HG03354 (cell line): ENCODE data around the gene CNNM4.

Experiments
- ATAC-seq: cut with Tn5 transposase; IDR thresholded peaks from one replicate; pipeline ENCODE4 v1.9.1; 2021; ENCODE audit warnings: mild to moderate bottlenecking; ENCODE audit not compliant: unreplicated experiment, poor library complexity, severe bottlenecking

The CNNM4 gene

GRCh38 chr2:96756788-96757476 lies 3.8 kb upstream of the CNNM4 start:
- ATAC-seq: no peak

- no peak for ATAC-seq
Observed at GRCh38 chr2:96757477-96757860, 3.2 kb upstream of the CNNM4 start.

GRCh38 chr2:96758987-96759386 lies 1.7 kb upstream of the CNNM4 start:
- ATAC-seq: no peak

GRCh38 chr2:96759548-96759947 lies 1.2 kb upstream of the CNNM4 start:
- no peak for ATAC-seq

- peak; percentile 51 for ATAC-seq
Observed at GRCh38 chr2:96760986-96761832, 507 bp downstream of the CNNM4 start.

- no peak for ATAC-seq
Observed at GRCh38 chr2:96762529-96763311, 2.0 kb downstream of the CNNM4 start.

- ATAC-seq: no peak
Observed at GRCh38 chr2:96763511-96764252, 3.0 kb downstream of the CNNM4 start.

- no peak for ATAC-seq
Observed at GRCh38 chr2:96764253-96764637, 3.5 kb downstream of the CNNM4 start.

GRCh38 chr2:96767135-96767871 lies 6.6 kb downstream of the CNNM4 start:
- ATAC-seq: no peak

GRCh38 chr2:96768083-96768561 lies 7.4 kb downstream of the CNNM4 start:
- no peak for ATAC-seq

GRCh38 chr2:96769814-96770213 lies 9.1 kb downstream of the CNNM4 start:
- ATAC-seq: no peak

- ATAC-seq: no peak
Observed at GRCh38 chr2:96770442-96771202, 9.9 kb downstream of the CNNM4 start.

- ATAC-seq: no peak
Observed at GRCh38 chr2:96771796-96772618, 11.3 kb downstream of the CNNM4 start.

- ATAC-seq: no peak
Observed at GRCh38 chr2:96772903-96773671, 12.4 kb downstream of the CNNM4 start.

GRCh38 chr2:96773922-96774321 lies 13.2 kb downstream of the CNNM4 start:
- ATAC-seq: peak; percentile 46

- ATAC-seq: no peak
Observed at GRCh38 chr2:96775160-96775559, 14.5 kb downstream of the CNNM4 start.

- no peak for ATAC-seq
Observed at GRCh38 chr2:96783388-96783787, 22.7 kb downstream of the CNNM4 start.
